Cardiac atrium fibroblast (primary cell): ENCODE data around the gene FAM9A. TPM values are rescaled to one million over a fixed set of nuclear protein-coding genes. Genes with fewer than 3 reads are reported as not detected.

Source experiments
- total RNA-seq: library from RNA; depleted of rRNA; stranded (reverse); fragments of >200 nt; gene quantifications from 2 replicates; pipeline ENCODE4 v1.2.3, GENCODE V29; 2015

Gene FAM9A
- not detected in 2 replicates for total RNA-seq

DNA sequence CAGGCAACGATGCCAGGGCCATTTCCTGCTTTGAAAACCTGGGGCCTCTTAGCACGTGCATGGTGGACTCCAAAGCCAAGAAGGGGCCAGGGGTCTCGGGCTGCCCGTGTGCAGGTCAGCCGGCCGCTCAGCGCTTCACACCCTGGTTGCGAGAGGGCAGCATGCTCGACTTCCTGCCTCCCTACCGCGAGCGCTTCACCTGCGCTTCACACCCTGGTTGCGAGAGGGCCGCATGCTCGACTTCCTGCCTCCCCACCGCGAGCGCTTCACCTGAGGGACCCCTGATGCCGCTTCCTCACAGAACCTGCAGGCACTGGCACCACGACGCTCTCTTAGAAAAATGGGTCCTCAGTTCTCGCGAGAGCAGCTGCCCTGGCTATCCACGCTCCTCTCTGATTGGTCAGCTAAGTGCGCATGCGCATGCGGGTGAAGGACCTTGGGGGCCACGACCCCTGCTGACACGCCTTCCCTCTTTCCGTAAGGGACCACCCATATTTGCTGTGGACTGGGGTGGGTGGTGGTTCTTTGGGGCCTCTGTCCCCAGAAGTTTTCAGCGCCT, at the start of gene FAM9A:
TSS of gene FAM9A (minus strand) at position 343 of the 559 bp plus-strand sequence. CDS start 1,212 bp downstream, outside the sequence.

Other genes starting within 250 kb of the FAM9A start
- gene ANOS1, start 69.2 kb downstream of the FAM9A start, total RNA-seq, result 9.7 and 15.4 TPM in 2 replicates
- gene FAM9B, start 232.7 kb upstream of the FAM9A start, total RNA-seq, result not detected in 2 replicates